NCI-H1417 (cell line): ENCODE data around the gene CGB8.

Source experiments
- DNase-seq, 3 experiments: peaks; one replicate each; lab custom pipeline; 2025; lab: John Stamatoyannopoulos, UW

Gene CGB8

DNA sequence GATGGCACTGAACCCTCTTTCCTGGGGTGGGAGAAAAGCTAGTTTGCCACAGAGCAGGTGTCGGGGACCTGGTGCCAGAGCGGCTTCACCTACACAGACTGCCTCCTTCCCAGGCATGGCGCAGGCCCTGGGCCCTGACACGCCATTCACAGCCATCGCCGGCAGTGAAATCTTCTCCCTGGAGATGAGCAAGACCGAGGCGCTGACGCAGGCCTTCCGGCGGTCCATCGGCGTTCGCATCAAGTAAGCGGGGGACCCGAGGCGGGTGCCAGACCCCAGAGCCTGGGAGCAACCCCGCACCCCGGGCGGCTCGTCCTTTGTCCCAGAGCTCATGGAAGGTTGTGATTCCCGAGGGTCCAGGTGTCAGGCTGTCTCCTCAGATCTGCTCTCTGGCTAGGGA, 42.0 kb downstream of the CGB8 start:
- DNase-seq, result no peak

DNA sequence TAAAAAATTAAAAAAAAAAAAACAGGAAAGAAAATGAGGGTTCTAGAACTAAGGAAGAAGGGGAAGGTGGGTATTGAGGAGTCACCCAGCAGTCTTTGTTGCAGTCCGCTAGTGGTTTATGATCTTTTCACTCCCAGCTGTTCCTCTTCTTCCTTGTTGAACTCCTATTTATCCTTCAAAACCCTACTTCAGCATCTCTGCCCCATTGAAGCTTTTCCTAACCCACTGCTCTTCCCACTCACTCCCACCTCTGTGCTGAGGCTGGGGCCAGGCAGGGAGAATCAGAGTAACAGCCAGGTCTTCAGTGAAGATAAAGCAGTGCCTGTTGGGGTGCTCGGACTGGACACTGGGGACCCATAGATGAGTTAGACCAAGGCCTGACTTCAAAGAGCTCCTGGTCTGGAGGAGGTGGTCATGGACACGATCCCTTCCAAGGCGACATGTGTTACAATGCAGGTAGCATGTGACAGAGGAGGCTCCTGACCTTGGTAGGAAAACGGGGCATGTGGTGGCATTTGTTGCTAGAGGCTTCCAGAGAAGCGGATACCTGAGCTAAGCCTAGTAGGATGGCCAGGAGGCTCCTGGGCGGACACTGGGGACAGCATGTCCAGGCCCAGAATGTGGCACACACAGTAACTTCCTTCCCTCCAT, 43.8 kb downstream of the CGB8 start:
- no peak for DNase-seq

DNA sequence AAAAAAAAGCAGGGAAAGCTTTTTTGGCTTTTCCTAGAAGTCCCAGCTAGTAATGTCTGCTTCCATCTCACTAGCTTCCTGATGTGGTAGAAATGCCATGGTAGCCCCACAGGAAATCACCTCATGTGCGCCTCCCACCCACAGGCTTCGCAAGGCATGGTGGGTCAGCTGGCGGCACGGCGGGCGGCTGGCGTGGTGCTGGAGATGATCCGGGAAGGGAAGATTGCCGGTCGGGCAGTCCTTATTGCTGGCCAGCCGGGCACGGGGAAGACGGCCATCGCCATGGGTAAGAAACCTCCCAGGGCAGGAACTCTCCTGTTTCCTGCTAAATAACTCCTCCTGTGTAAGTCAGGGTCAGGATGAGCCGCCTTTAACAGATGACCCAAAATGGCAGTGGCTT, 44.8 kb downstream of the CGB8 start:
- DNase-seq, result no peak

DNA sequence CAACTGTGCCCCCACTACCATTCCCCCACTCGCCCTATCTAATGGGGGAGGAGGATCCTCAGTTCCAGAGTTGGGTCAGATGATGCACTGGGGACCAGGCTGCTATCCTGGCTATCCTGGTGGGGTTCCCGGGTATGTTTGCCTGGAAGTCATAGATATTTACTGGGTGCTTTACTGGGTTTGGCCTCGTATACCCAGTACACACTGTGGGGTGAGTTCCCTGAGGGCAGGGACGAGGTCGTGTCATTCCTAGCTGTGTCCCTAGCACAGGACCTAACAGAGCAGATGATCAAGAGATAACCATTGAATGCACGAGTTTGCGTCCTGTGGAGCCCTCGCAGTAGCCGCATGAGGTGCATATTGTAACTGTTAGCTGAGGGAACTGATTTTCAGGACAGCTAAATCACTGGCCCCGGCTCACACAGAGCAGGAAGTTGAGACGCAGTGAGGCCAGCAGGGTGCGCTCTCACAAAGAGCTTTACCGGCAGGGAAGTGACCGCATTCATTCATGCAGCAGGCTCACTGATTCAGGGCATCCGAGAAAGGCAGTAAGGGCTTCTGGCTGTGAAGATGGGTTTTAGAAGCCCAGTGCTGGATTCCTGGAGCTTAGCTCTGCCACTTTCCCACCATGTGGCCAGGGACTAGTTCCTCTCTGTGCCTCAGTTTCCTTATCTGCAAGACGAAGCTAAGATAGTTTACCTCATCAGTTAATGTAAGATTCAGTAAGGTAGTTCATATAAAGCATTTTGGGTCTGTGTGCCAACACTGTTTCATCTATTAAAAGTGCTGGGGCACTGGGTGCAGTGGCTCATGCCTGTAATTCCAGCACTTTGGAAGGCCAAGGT, 49.2 kb downstream of the CGB8 start:
- no peak for DNase-seq

DNA sequence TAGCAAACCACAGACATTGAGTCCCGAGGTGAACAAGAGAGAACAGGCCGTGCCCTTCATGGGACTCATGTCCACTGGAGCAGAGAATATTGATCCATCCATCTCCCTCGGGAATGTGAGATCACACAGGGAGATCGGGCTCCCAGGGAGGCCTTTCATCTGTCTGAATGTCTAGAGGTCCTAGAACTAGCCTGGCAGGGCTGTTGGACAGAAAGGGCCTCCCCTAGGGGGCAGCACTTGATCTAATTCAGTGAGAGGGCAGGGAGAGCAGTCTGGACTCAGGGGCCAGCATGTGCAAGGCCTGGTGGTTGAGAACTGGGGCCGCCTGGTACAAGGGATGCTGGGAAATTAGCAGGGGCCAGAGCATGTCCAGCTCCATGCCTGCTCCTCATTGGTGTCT, 50.9 kb downstream of the CGB8 start:
- DNase-seq, result peak in 2 of 3 experiments; percentile 27 to 62
